Measurements from ENCODE around the gene LCP2. TPM values are rescaled to one million over a fixed set of nuclear protein-coding genes. Genes with fewer than 3 reads are reported as not detected.

LCP2 gene
- polyA plus RNA-seq, 2 of the 4 experiments (the other 2 are of a cell fraction), result not detected

DNA sequence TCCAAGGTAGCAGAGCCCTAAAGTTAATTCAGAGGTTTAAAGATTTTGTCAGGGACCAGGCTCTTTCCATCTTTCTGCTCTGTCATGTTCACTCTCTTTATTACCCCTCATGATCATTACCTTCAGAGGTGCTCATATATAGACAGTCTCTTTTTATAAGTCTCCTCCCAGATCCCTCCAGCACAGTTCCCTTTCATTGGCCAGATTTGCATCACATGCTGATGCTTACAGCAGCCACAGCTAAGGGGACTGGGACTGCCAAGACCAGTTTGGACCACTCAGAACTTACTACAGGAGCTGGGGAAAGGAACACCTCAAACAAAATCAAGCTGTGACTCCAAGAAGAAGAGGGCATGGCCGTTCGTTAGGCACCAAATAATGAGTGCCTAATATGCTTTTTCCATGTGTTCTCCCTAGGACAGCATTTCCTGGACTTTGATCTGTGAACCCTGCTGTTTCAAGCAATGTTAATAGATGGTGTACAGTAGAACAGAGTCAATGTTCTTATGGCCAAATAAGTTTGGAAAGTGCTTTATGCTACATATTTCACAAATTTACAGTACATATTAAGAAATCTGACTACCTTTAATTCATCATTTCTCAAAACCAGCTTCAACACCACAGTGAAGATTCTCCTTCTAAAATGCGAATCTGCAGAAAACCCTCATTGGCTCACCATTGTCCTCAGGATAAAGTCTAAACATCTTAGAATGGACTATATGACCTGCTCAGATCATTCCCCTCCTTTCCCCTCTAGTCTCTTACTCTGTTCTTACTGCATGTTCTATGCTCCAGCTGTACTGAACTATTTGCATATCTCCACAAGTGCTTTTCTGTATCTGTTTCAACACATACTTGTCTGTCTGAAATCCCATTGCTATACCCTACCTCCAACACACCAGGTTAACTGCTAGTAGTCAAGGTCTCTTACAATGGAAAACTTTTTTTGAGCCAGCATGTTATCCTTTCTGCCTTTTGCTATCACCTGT, 61.4 kb downstream of the LCP2 start (continued):
- TF ChIP-seq, protein P1, sequence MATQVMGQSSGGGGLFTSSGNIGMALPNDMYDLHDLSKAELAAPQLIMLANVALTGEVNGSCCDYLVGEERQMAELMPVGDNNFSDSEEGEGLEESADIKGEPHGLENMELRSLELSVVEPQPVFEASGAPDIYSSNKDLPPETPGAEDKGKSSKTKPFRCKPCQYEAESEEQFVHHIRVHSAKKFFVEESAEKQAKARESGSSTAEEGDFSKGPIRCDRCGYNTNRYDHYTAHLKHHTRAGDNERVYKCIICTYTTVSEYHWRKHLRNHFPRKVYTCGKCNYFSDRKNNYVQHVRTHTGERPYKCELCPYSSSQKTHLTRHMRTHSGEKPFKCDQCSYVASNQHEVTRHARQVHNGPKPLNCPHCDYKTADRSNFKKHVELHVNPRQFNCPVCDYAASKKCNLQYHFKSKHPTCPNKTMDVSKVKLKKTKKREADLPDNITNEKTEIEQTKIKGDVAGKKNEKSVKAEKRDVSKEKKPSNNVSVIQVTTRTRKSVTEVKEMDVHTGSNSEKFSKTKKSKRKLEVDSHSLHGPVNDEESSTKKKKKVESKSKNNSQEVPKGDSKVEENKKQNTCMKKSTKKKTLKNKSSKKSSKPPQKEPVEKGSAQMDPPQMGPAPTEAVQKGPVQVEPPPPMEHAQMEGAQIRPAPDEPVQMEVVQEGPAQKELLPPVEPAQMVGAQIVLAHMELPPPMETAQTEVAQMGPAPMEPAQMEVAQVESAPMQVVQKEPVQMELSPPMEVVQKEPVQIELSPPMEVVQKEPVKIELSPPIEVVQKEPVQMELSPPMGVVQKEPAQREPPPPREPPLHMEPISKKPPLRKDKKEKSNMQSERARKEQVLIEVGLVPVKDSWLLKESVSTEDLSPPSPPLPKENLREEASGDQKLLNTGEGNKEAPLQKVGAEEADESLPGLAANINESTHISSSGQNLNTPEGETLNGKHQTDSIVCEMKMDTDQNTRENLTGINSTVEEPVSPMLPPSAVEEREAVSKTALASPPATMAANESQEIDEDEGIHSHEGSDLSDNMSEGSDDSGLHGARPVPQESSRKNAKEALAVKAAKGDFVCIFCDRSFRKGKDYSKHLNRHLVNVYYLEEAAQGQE (IDR thresholded peaks at IDR 0.05), result no peak
- TF ChIP-seq KDM1A (IDR thresholded peaks at IDR 0.05; ENCODE audit: low read depth) (no peak), JUN (IDR thresholded peaks at IDR 0.05) (no peak), EP300 (IDR thresholded peaks at IDR 0.05) (no peak), SMC3 (IDR thresholded peaks at IDR 0.05) (no peak), KDM5A (IDR thresholded peaks at IDR 0.05) (no peak), ZSCAN20 (CRISPR knock-in tag; IDR thresholded peaks at IDR 0.05) (no peak), EHMT2 (IDR thresholded peaks at IDR 0.05; ENCODE audit: low read depth) (no peak), MAFK (IDR thresholded peaks at IDR 0.05; ENCODE audit: partially characterized antibody) (no peak), RARB (CRISPR knock-in tag; IDR thresholded peaks at IDR 0.05) (no peak), HOXB13 (CRISPR knock-in tag; IDR thresholded peaks at IDR 0.05; ENCODE audit: low read depth) (no peak), RCOR1 (IDR thresholded peaks at IDR 0.05; ENCODE audit: low read depth, low read length) (no peak), HEYL (CRISPR knock-in tag; IDR thresholded peaks at IDR 0.05) (no peak), CTCF (IDR thresholded peaks at IDR 0.05) (no peak)

GRCh38 chr5:170233358-170233892, 64.2 kb downstream of the LCP2 start:
- TF ChIP-seq, protein P2, sequence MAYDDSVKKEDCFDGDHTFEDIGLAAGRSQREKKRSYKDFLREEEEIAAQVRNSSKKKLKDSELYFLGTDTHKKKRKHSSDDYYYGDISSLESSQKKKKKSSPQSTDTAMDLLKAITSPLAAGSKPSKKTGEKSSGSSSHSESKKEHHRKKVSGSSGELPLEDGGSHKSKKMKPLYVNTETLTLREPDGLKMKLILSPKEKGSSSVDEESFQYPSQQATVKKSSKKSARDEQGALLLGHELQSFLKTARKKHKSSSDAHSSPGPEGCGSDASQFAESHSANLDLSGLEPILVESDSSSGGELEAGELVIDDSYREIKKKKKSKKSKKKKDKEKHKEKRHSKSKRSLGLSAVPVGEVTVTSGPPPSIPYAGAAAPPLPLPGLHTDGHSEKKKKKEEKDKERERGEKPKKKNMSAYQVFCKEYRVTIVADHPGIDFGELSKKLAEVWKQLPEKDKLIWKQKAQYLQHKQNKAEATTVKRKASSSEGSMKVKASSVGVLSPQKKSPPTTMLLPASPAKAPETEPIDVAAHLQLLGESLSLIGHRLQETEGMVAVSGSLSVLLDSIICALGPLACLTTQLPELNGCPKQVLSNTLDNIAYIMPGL (CRISPR knock-in tag; IDR thresholded peaks at IDR 0.05; ENCODE audit: borderline replicate concordance), result no peak
- TF ChIP-seq, protein P3, sequence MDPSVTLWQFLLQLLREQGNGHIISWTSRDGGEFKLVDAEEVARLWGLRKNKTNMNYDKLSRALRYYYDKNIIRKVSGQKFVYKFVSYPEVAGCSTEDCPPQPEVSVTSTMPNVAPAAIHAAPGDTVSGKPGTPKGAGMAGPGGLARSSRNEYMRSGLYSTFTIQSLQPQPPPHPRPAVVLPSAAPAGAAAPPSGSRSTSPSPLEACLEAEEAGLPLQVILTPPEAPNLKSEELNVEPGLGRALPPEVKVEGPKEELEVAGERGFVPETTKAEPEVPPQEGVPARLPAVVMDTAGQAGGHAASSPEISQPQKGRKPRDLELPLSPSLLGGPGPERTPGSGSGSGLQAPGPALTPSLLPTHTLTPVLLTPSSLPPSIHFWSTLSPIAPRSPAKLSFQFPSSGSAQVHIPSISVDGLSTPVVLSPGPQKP (IDR thresholded peaks at IDR 0.05; ENCODE audit: low read depth, low read length), result no peak
- TF ChIP-seq ATOH8 (CRISPR knock-in tag; IDR thresholded peaks at IDR 0.05; ENCODE audit: low read depth) (no peak), MYC (IDR thresholded peaks at IDR 0.05; ENCODE audit: borderline replicate concordance, low read length) (no peak), POLR2A (IDR thresholded peaks at IDR 0.05; ENCODE audit: low read length) (no peak), TP53 (CRISPR knock-in tag; IDR thresholded peaks at IDR 0.05) (no peak), RCOR1 (IDR thresholded peaks at IDR 0.05; ENCODE audit: low read depth, low read length) (no peak), SMC3 (IDR thresholded peaks at IDR 0.05) (no peak), HDAC2 (IDR thresholded peaks at IDR 0.05) (no peak), KDM1A (IDR thresholded peaks at IDR 0.05; ENCODE audit: low read depth) (no peak), BCL3 (IDR thresholded peaks at IDR 0.05) (no peak), RARB (CRISPR knock-in tag; IDR thresholded peaks at IDR 0.05) (no peak), E2F6 (IDR thresholded peaks at IDR 0.05; ENCODE audit: borderline replicate concordance, low read depth) (no peak), ZC3H11A (IDR thresholded peaks at IDR 0.05) (no peak)
- TF ChIP-seq, protein P4, sequence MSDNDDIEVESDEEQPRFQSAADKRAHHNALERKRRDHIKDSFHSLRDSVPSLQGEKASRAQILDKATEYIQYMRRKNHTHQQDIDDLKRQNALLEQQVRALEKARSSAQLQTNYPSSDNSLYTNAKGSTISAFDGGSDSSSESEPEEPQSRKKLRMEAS (IDR thresholded peaks at IDR 0.05), result no peak
- H3K4me3 ChIP-seq, result no peak overlapping the region
- no peak for ATAC-seq
- WGBS (ENCODE audit: missing lambda C conversion rate), result 75% methylated on average over 15 of the region's 18 CpGs
- ChIA-PET POLR2A (no interaction called here), CTCF (interaction anchor here (1.0 to 6.1 kb wide), 3 partner anchors 7 to 400 kb away, joined by 3 to 46 read pairs (median 4); no protein-coding TSS in a partner anchor)
- no peaks in the 10 kb centered on the region for H3K9me3 ChIP-seq
- no peak overlapping the region for H3K4me2 ChIP-seq
- no peak for DNase-seq (ENCODE audit: low read depth in 1 of 2, low spot score in 1 of 2)
- no peak for FAIRE-seq
- H3K27ac ChIP-seq, result no peak overlapping the region
- no peaks in the 10 kb centered on the region for H3K4me1 ChIP-seq

All from A549 (cell line).